HepG2 (cell line): Measurements from ENCODE around the gene PTPA. TPM values are rescaled to one million over a fixed set of nuclear protein-coding genes. Genes with fewer than 3 reads are reported as not detected.

ENCODE experiments used
- CEBPG ChIP-seq: IDR thresholded peaks from 2 replicates; pipeline ENCODE4 v1.6.1; 2016
- HNF4A ChIP-seq: sonication (generic); formaldehyde crosslinking; IDR thresholded peaks from 2 replicates; pipeline ENCODE4 v1.4.0; 2020; ENCODE audit warnings: missing genetic modification reagents
- HOXA5 ChIP-seq: sonication (generic); formaldehyde crosslinking; IDR thresholded peaks from 2 replicates; pipeline ENCODE4 v1.4.0; 2020; ENCODE audit warnings: missing genetic modification reagents
- MED13 ChIP-seq: sonication (generic); formaldehyde crosslinking; IDR thresholded peaks from 2 replicates; pipeline ENCODE4 v1.5.0; 2020; ENCODE audit warnings: missing genetic modification reagents
- MEIS1 ChIP-seq: sonication (generic); formaldehyde crosslinking; IDR thresholded peaks from 2 replicates; pipeline ENCODE4 v1.9.0; 2021; ENCODE audit warnings: mild to moderate bottlenecking, missing genetic modification reagents, moderate library complexity, borderline replicate concordance
- NFE2 ChIP-seq: sonication (generic); formaldehyde crosslinking; IDR thresholded peaks from 2 replicates; pipeline ENCODE4 v1.4.0; 2020; ENCODE audit warnings: missing genetic modification reagents
- SALL1 ChIP-seq: sonication (generic); formaldehyde crosslinking; IDR thresholded peaks from 2 replicates; pipeline ENCODE4 v1.8.0; 2022; ENCODE audit warnings: mild to moderate bottlenecking, missing genetic modification reagents
- TAF15 ChIP-seq: fragments of 200-400 bp; formaldehyde crosslinking; IDR thresholded peaks from one replicate; pipeline ENCODE4 v1.6.1; 2018; ENCODE audit warnings: mild to moderate bottlenecking, low read depth, low read length; ENCODE audit not compliant: poor library complexity, severe bottlenecking
- THAP11 ChIP-seq: IDR thresholded peaks from 2 replicates; pipeline ENCODE4 v1.6.1; 2016; ENCODE audit warnings: missing biosample characterization, missing genetic modification reagents
- ZFX ChIP-seq: sonication (generic); formaldehyde crosslinking; IDR thresholded peaks from 2 replicates; pipeline ENCODE4 v1.4.0; 2020; ENCODE audit warnings: mild to moderate bottlenecking, low read depth, missing genetic modification reagents, moderate library complexity
- ZNF12 ChIP-seq: sonication (generic); formaldehyde crosslinking; IDR thresholded peaks from 2 replicates; pipeline ENCODE4 v1.5.0; 2020; ENCODE audit warnings: missing genetic modification reagents
- ZNF264 ChIP-seq: sonication (generic); formaldehyde crosslinking; IDR thresholded peaks from 2 replicates; pipeline ENCODE4 v1.4.0; 2020; ENCODE audit warnings: missing genetic modification reagents
- ZNF430 ChIP-seq: sonication (generic); formaldehyde crosslinking; IDR thresholded peaks from 2 replicates; pipeline ENCODE4 v1.9.0; 2021; ENCODE audit warnings: mild to moderate bottlenecking, missing genetic modification reagents
- ZNF431 ChIP-seq: sonication (generic); formaldehyde crosslinking; IDR thresholded peaks from 2 replicates; pipeline ENCODE4 v1.9.0; 2022; ENCODE audit warnings: missing genetic modification reagents, low read depth, mild to moderate bottlenecking, borderline replicate concordance
- ZNF543 ChIP-seq: sonication (generic); formaldehyde crosslinking; IDR thresholded peaks from 2 replicates; pipeline ENCODE4 v1.4.0; 2020; ENCODE audit warnings: mild to moderate bottlenecking, missing genetic modification reagents
- ZNF639 ChIP-seq: conservative IDR thresholded peaks from 2 replicates; pipeline ENCODE4 v1.6.1; 2018; ENCODE audit warnings: missing genetic modification reagents
- ZNF737 ChIP-seq: sonication (generic); formaldehyde crosslinking; IDR thresholded peaks from 2 replicates; pipeline ENCODE4 v1.5.0; 2020; ENCODE audit warnings: missing genetic modification reagents, mild to moderate bottlenecking, borderline replicate concordance
- ZNF768 ChIP-seq: sonication (generic); formaldehyde crosslinking; IDR thresholded peaks from 2 replicates; pipeline ENCODE4 v1.4.0; 2020; ENCODE audit warnings: missing genetic modification reagents
- ZNF788 ChIP-seq: sonication (generic); formaldehyde crosslinking; IDR thresholded peaks from 2 replicates; pipeline ENCODE4 v1.5.0; 2020; ENCODE audit warnings: mild to moderate bottlenecking, missing genetic modification reagents, borderline replicate concordance
- ZNF816 ChIP-seq: sonication (generic); formaldehyde crosslinking; IDR thresholded peaks from 2 replicates; pipeline ENCODE4 v1.8.0; 2022; ENCODE audit warnings: missing genetic modification reagents, mild to moderate bottlenecking, borderline replicate concordance
- polyA plus RNA-seq, 8 experiments: library from polyadenylated mRNA; depleted of rRNA in 3 of 8; stranded (reverse) in 7 of 8; unstranded in 1 of 8; fragments of >200 nt; fragmentation: Illumina TruSeq in 4 of 8; extraction: Trizol in 4 of 8; gene quantifications; 2 replicates each; pipeline versions ENCODE4 v1.2.1 to v1.2.3, GENCODE V29; 2011 to 2016; ENCODE audit warnings: low read depth in 4 of 8, missing spikeins in 1 of 8, mixed read lengths in 1 of 8; ENCODE audit not compliant: insufficient read depth in 1 of 8
- total RNA-seq, 5 experiments: library from RNA; depleted of rRNA; stranded (reverse); fragments of >200 nt; fragmentation: Illumina TruSeq; extraction: Trizol; gene quantifications; 2 replicates each; pipeline ENCODE4 v1.2.3, GENCODE V29; 2016; ENCODE audit warnings: low read depth in 1 of 5
- TF ChIP-seq, protein P1 (sequence below): sonication (generic); formaldehyde crosslinking; IDR thresholded peaks from 2 replicates; pipeline ENCODE4 v1.4.0; 2020; ENCODE audit warnings: missing genetic modification reagents
- TF ChIP-seq, protein P2 (sequence below), 2 experiments: sonication (generic) in 1 of 2; formaldehyde crosslinking in 1 of 2; IDR thresholded peaks; 2 replicates each; pipeline versions ENCODE4 v1.4.0 to v1.6.1; 2016 to 2020; ENCODE audit warnings: borderline replicate concordance in 1 of 2, low read depth in 1 of 2, mild to moderate bottlenecking in 1 of 2, missing genetic modification reagents in 1 of 2
- TF ChIP-seq, protein P3 (sequence below): sonication (generic); formaldehyde crosslinking; IDR thresholded peaks from 2 replicates; pipeline ENCODE4 v1.4.0; 2020; ENCODE audit warnings: missing genetic modification reagents

PTPA gene
- total and polyA plus RNA-seq, 2 of the 13 experiments (the other 11 are each of a cell fraction or from before 2014, with no cell fraction given): 79.3 to 105 TPM

GRCh38 chr9:129064499-129064908, 46.7 kb upstream of the PTPA start (continued):
- TF ChIP-seq, protein P1, sequence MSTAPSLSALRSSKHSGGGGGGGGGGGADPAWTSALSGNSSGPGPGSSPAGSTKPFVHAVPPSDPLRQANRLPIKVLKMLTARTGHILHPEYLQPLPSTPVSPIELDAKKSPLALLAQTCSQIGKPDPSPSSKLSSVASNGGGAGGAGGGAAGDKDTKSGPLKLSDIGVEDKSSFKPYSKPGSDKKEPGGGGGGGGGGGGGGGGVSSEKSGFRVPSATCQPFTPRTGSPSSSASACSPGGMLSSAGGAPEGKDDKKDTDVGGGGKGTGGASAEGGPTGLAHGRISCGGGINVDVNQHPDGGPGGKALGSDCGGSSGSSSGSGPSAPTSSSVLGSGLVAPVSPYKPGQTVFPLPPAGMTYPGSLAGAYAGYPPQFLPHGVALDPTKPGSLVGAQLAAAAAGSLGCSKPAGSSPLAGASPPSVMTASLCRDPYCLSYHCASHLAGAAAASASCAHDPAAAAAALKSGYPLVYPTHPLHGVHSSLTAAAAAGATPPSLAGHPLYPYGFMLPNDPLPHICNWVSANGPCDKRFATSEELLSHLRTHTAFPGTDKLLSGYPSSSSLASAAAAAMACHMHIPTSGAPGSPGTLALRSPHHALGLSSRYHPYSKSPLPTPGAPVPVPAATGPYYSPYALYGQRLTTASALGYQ (CRISPR knock-in tag): peak; percentile 53; the same call in 1 of the 2 replicates
- TF ChIP-seq ZNF431 (CRISPR knock-in tag) (no peak), ZNF543 (0 out of 2 replicates have a peak, but pooled peaks have one; percentile 62), NFE2 (no peak), MEIS1 (peak; percentile 44; the same call in 1 of the 2 replicates), MED13 (CRISPR knock-in tag) (no peak), ZNF264 (CRISPR knock-in tag) (peak; percentile 80), ZNF639 (0 out of 2 replicates have a peak, but pooled peaks have one; percentile 56), ZNF816 (CRISPR knock-in tag) (no peak), ZNF737 (CRISPR knock-in tag) (no peak), ZFX (CRISPR knock-in tag) (peak; percentile 93), ZNF788 (peak; percentile 91), CEBPG (CRISPR knock-in tag) (peak; percentile 95), ZNF12 (peak; percentile 43; the same call in 1 of the 2 replicates), HNF4A (peak; percentile 93), TAF15 (no peak), THAP11 (peak; percentile 59), HOXA5 (no peak), SALL1 (CRISPR knock-in tag) (peak; percentile 79), ZNF768 (CRISPR knock-in tag) (peak; percentile 33; the same call in 1 of the 2 replicates), ZNF430 (CRISPR knock-in tag) (peak; percentile 86; the same call in 1 of the 2 replicates)
- TF ChIP-seq, protein P2, sequence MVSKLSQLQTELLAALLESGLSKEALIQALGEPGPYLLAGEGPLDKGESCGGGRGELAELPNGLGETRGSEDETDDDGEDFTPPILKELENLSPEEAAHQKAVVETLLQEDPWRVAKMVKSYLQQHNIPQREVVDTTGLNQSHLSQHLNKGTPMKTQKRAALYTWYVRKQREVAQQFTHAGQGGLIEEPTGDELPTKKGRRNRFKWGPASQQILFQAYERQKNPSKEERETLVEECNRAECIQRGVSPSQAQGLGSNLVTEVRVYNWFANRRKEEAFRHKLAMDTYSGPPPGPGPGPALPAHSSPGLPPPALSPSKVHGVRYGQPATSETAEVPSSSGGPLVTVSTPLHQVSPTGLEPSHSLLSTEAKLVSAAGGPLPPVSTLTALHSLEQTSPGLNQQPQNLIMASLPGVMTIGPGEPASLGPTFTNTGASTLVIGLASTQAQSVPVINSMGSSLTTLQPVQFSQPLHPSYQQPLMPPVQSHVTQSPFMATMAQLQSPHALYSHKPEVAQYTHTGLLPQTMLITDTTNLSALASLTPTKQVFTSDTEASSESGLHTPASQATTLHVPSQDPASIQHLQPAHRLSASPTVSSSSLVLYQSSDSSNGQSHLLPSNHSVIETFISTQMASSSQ (IDR thresholded peaks at IDR 0.05; ENCODE audit: low read depth): no peak
- TF ChIP-seq, protein P2 (CRISPR knock-in tag; IDR thresholded peaks at IDR 0.05; ENCODE audit: borderline replicate concordance): peak; percentile 55; the same call in 1 of the 2 replicates
- TF ChIP-seq, protein P3, sequence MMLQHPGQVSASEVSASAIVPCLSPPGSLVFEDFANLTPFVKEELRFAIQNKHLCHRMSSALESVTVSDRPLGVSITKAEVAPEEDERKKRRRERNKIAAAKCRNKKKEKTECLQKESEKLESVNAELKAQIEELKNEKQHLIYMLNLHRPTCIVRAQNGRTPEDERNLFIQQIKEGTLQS: no peak
